B cell (primary cell): ENCODE data around the gene CCDC187. TPM values are rescaled to one million over a fixed set of nuclear protein-coding genes. Genes with fewer than 3 reads are reported as not detected.

Experiments used
- ATAC-seq: fragments of 200-7000 bp; cut with Tn5 transposase; one replicate; pipeline ENCODE4 v1.10.0; 2021; ENCODE audit warnings: low read depth, mild to moderate bottlenecking, moderate number of reproducible peaks, moderate library complexity
- CTCF ChIA-PET: fragments of 350-600 bp; sonication (Branson Sonifier 250); formaldehyde crosslinking; loops from one replicate; lab custom pipeline; 2021; ENCODE audit warnings: antibody characterized with exemption, inconsistent platforms; lab: Charles Lee
- POLR2A ChIA-PET: fragments of 350-600 bp; sonication (Branson Sonifier 250); formaldehyde crosslinking; loops from one replicate; lab custom pipeline; 2021; ENCODE audit warnings: antibody characterized with exemption; lab: Charles Lee
- DNase-seq: peaks from one replicate; pipeline ENCODE4 v3.0.0; 2013
- H2AFZ ChIP-seq: 2 replicates; pipeline ENCODE4 v1.6.1; 2012; ENCODE audit warnings: mild to moderate bottlenecking, low read depth, low read length; ENCODE audit not compliant: insufficient read depth, poor library complexity, severe bottlenecking
- H3K27ac ChIP-seq, 2 donors: 1 replicate in 1 of 2; 2 replicates in 1 of 2; pipeline ENCODE4 v1.5.1; 2012 to 2013; ENCODE audit warnings: low read length in 2 of 2, mild to moderate bottlenecking in 2 of 2, moderate library complexity in 1 of 2
- H3K27me3 ChIP-seq, 4 experiments: fragments of 200-600 bp in 1 of 4; sonication (generic) in 1 of 4; replicated peaks in 1 of 4; 1 replicate in 2 of 4; 2 replicates in 2 of 4; pipeline versions ENCODE4 v1.6.1 to v1.7.0; 2013 to 2016; ENCODE audit warnings: low read length in 3 of 4, mild to moderate bottlenecking in 2 of 4, mixed read lengths in 1 of 4, moderate library complexity in 1 of 4; ENCODE audit not compliant: insufficient read depth in 4 of 4, control insufficient read depth in 3 of 4; ENCODE audit errors: control extremely low read depth in 1 of 4
- H3K36me3 ChIP-seq, 2 experiments: replicated peaks in 1 of 2; 1 replicate in 1 of 2; 2 replicates in 1 of 2; pipeline versions ENCODE4 v1.6.1 to v1.7.1; 2013; ENCODE audit warnings: low read length in 1 of 2; ENCODE audit not compliant: insufficient read depth in 2 of 2, control insufficient read depth in 1 of 2; ENCODE audit errors: control extremely low read depth in 1 of 2, extremely low read depth in 1 of 2
- H3K4me1 ChIP-seq, 2 donors: fragments of 200-600 bp in 1 of 2; sonication (generic) in 1 of 2; 1 replicate in 1 of 2; 2 replicates in 1 of 2; pipeline versions ENCODE4 v1.5.1 to v1.6.1; 2013 to 2017; ENCODE audit warnings: low read length in 2 of 2; ENCODE audit not compliant: control insufficient read depth in 2 of 2, insufficient read depth in 2 of 2
- H3K4me2 ChIP-seq: replicated peaks from 2 replicates; pipeline ENCODE3; 2012; ENCODE audit warnings: mild to moderate bottlenecking, low read depth, low read length; ENCODE audit not compliant: poor library complexity, severe bottlenecking
- H3K4me3 ChIP-seq, 5 experiments: fragments of 200-600 bp in 1 of 5; sonication (generic) in 1 of 5; 1 replicate in 3 of 5; 2 replicates in 2 of 5; pipeline versions ENCODE4 v1.5.1 to v1.7.0; 2011 to 2016; ENCODE audit warnings: low read length in 4 of 5, mild to moderate bottlenecking in 4 of 5, low read depth in 2 of 5, control low read depth in 1 of 5, moderate library complexity in 1 of 5; ENCODE audit not compliant: insufficient read depth in 1 of 5; ENCODE audit errors: control extremely low read depth in 1 of 5, extremely low read depth in 1 of 5
- H3K79me2 ChIP-seq: fragments of 200-600 bp; sonication (generic); one replicate; pipeline ENCODE4 v1.6.0; 2016; ENCODE audit warnings: low read length; ENCODE audit not compliant: control insufficient read depth, insufficient read depth
- H3K9ac ChIP-seq: fragments of 200-600 bp; sonication (generic); 2 replicates; pipeline ENCODE4 v1.6.1; 2017; ENCODE audit warnings: mild to moderate bottlenecking, low read length, moderate library complexity
- H3K9me3 ChIP-seq, 3 donors: one replicate each; pipeline versions ENCODE4 v1.6.1 to v1.7.1; 2013; ENCODE audit warnings: low read length in 2 of 3; ENCODE audit not compliant: control insufficient read depth in 2 of 3, insufficient read depth in 1 of 3; ENCODE audit errors: control extremely low read depth in 1 of 3
- H4K20me1 ChIP-seq: 2 replicates; pipeline ENCODE4 v1.6.0; 2012; ENCODE audit warnings: mild to moderate bottlenecking, low read length; ENCODE audit not compliant: insufficient read depth, control insufficient read depth, poor library complexity, severe bottlenecking
- H3K27ac Mint-ChIP-seq: one replicate; pipeline ENCODE4 v1.8.0; 2021; ENCODE audit warnings: mixed read lengths
- H3K27me3 Mint-ChIP-seq: one replicate; pipeline ENCODE4 v1.8.0; 2021; ENCODE audit warnings: mixed read lengths
- H3K4me1 Mint-ChIP-seq: one replicate; pipeline ENCODE4 v1.8.0; 2021; ENCODE audit warnings: mixed read lengths
- H3K4me3 Mint-ChIP-seq: one replicate; pipeline ENCODE4 v1.8.0; 2021; ENCODE audit warnings: mixed read lengths
- H3K9me3 Mint-ChIP-seq: one replicate; pipeline ENCODE4 v1.8.0; 2022; ENCODE audit warnings: mixed read lengths; ENCODE audit not compliant: insufficient read depth
- EZH2 ChIP-seq: IDR thresholded peaks from 2 replicates; pipeline ENCODE4 v1.6.1; 2012; ENCODE audit warnings: borderline replicate concordance, low read depth, mild to moderate bottlenecking, moderate library complexity, low read length; ENCODE audit not compliant: insufficient read depth, poor library complexity, severe bottlenecking
- WGBS: methylation state at CpG from one replicate; pipeline ENCODE4 v1.1.5; 2013; ENCODE audit warnings: missing lambda C conversion rate; ENCODE audit not compliant: insufficient coverage; 5-methylcytosine and 5-hydroxymethylcytosine counted together
- intact Hi-C: fragments of 100-400 bp; cut with micrococcal nuclease; formaldehyde crosslinking; loops from one replicate; pipeline ENCODE4 v1.10.0; 2022
- polyA plus RNA-seq: library from polyadenylated mRNA; depleted of rRNA; stranded (reverse); fragments of >200 nt; gene quantifications from 2 replicates; pipeline ENCODE4 v1.2.3, GENCODE V29; 2012
- total RNA-seq, 2 donors: library from RNA; stranded (reverse); fragments of 120-200 nt in 1 of 2; gene quantifications; 1 replicate in 1 of 2; 2 replicates in 1 of 2; pipeline versions ENCODE4 v1.2.3 to v1.2.4, GENCODE V29; 2013 to 2022
- TF ChIP-seq, protein P1 (sequence below): fragments of 200-600 bp; IDR thresholded peaks from one replicate; pipeline ENCODE4 v1.8.0; 2022; ENCODE audit warnings: antibody characterized with exemption, mild to moderate bottlenecking

The CCDC187 gene
- total and polyA plus RNA-seq, 2 donors (not counting 1 experiment from before 2014, with no cell fraction given): 1.5 to 7.6 TPM

- peak overlapping the region; percentile 95 to 100 for H3K27ac ChIP-seq
- H3K4me3 Mint-ChIP-seq: peak overlapping the region; percentile 86
- POLR2A ChIA-PET: interaction anchor here (2.4 to 6.4 kb wide), 4 partner anchors 8 to 40 kb away, joined by 8 to 53 read pairs (median 14); no protein-coding TSS in a partner anchor
- H3K27me3 ChIP-seq: no peaks in the 10 kb centered on the region
- DNase-seq: no peak
- H3K4me1 ChIP-seq: peaks cover 41 to 80% of the 10 kb centered on the region in 2 donors
- H4K20me1 ChIP-seq: peaks cover 77% of the 10 kb centered on the region
- H3K4me3 ChIP-seq: no peak overlapping the region
- H3K4me2 ChIP-seq: peak overlapping the region; percentile 73
- peaks cover 0 to 10% (median 0%) of the 10 kb centered on the region in 3 donors for H3K9me3 ChIP-seq
- intact Hi-C loops: no loop called here
- H3K4me1 Mint-ChIP-seq: peaks cover 84% of the 10 kb centered on the region
- H2AFZ ChIP-seq: no peak overlapping the region
- H3K9ac ChIP-seq: peak overlapping the region; percentile 61
- 99% methylated on average over 27 of the region's 30 CpGs for WGBS
- TF ChIP-seq EZH2: no peak
- TF ChIP-seq, protein P1, sequence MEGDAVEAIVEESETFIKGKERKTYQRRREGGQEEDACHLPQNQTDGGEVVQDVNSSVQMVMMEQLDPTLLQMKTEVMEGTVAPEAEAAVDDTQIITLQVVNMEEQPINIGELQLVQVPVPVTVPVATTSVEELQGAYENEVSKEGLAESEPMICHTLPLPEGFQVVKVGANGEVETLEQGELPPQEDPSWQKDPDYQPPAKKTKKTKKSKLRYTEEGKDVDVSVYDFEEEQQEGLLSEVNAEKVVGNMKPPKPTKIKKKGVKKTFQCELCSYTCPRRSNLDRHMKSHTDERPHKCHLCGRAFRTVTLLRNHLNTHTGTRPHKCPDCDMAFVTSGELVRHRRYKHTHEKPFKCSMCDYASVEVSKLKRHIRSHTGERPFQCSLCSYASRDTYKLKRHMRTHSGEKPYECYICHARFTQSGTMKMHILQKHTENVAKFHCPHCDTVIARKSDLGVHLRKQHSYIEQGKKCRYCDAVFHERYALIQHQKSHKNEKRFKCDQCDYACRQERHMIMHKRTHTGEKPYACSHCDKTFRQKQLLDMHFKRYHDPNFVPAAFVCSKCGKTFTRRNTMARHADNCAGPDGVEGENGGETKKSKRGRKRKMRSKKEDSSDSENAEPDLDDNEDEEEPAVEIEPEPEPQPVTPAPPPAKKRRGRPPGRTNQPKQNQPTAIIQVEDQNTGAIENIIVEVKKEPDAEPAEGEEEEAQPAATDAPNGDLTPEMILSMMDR: no peak
- H3K79me2 ChIP-seq: peaks cover 91% of the 10 kb centered on the region
- H3K27me3 Mint-ChIP-seq: no peaks in the 10 kb centered on the region
- H3K27ac Mint-ChIP-seq: peak overlapping the region; percentile 98
- no peak for ATAC-seq
- CTCF ChIA-PET: interaction anchor here (0.8 to 7.7 kb wide), 6 partner anchors 7 to 56 kb away, joined by 3 to 102 read pairs (median 7); no protein-coding TSS in a partner anchor
- peaks cover 0 to 69% of the 10 kb centered on the region in 2 experiments for H3K36me3 ChIP-seq
- H3K9me3 Mint-ChIP-seq: no peaks in the 10 kb centered on the region
Observed at GRCh38 chr9:136226680-136227407, 77.0 kb downstream of the CCDC187 start.
